DOHH2 (cell line): ENCODE data around the gene PPRC1.

Source experiments
- H3F3A ChIP-seq: fragments of 200-600 bp; sonication (generic), shearing (Covaris generic); 2 replicates; pipeline ENCODE4 v1.6.0; 2016; ENCODE audit warnings: antibody characterized with exemption, mild to moderate bottlenecking; ENCODE audit not compliant: control insufficient read depth, insufficient read depth
- H3K27ac ChIP-seq: fragments of 200-600 bp; sonication (generic); 2 replicates; pipeline ENCODE4 v1.5.1; 2014; ENCODE audit warnings: low read depth, mild to moderate bottlenecking, low read length, moderate library complexity
- H3K27me3 ChIP-seq: fragments of 200-600 bp; sonication (generic); 2 replicates; pipeline ENCODE4 v1.6.1; 2014; ENCODE audit warnings: mild to moderate bottlenecking, low read length, mixed read lengths; ENCODE audit not compliant: control insufficient read depth
- H3K36me3 ChIP-seq: fragments of 200-600 bp; sonication (generic); 2 replicates; pipeline ENCODE4 v1.6.1; 2014; ENCODE audit warnings: mild to moderate bottlenecking, low read length, moderate library complexity, mixed read lengths; ENCODE audit not compliant: control insufficient read depth
- H3K4me1 ChIP-seq: fragments of 200-600 bp; sonication (generic); 2 replicates; pipeline ENCODE4 v1.6.1; 2014; ENCODE audit warnings: mild to moderate bottlenecking, low read length, mixed read lengths; ENCODE audit not compliant: control insufficient read depth
- H3K4me2 ChIP-seq: fragments of 200-600 bp; sonication (generic); 2 replicates; pipeline ENCODE4 v1.6.0; 2014; ENCODE audit warnings: mild to moderate bottlenecking, low read length, moderate library complexity
- H3K4me3 ChIP-seq: fragments of 200-600 bp; sonication (generic); 2 replicates; pipeline ENCODE4 v1.5.1; 2014; ENCODE audit warnings: mild to moderate bottlenecking, low read length, mixed read lengths
- H3K79me2 ChIP-seq: fragments of 200-600 bp; sonication (generic); 2 replicates; pipeline ENCODE4 v1.6.1; 2014; ENCODE audit warnings: mild to moderate bottlenecking, low read length, mixed read lengths; ENCODE audit not compliant: control insufficient read depth
- H3K9me2 ChIP-seq: fragments of 200-600 bp; sonication (generic); replicated peaks from 2 replicates; pipeline ENCODE4 v1.6.1; 2014; ENCODE audit warnings: mild to moderate bottlenecking, low read length, mixed read lengths; ENCODE audit not compliant: control insufficient read depth
- H3K9me3 ChIP-seq: fragments of 200-600 bp; sonication (generic); 2 replicates; pipeline ENCODE4 v1.6.1; 2014; ENCODE audit warnings: antibody characterized with exemption, low read length, mixed read lengths; ENCODE audit not compliant: control insufficient read depth, insufficient read depth
- H4K20me1 ChIP-seq: fragments of 200-600 bp; sonication (generic); 2 replicates; pipeline ENCODE4 v1.6.0; 2014; ENCODE audit warnings: low read depth, mild to moderate bottlenecking, antibody characterized with exemption, low read length, moderate library complexity; ENCODE audit not compliant: control insufficient read depth, insufficient read depth
- EZH2phosphoT487 ChIP-seq: fragments of 200-600 bp; sonication (generic); IDR thresholded peaks from 2 replicates; pipeline ENCODE4 v1.6.1; 2017; ENCODE audit warnings: borderline replicate concordance, mild to moderate bottlenecking, antibody characterized with exemption, low read length, moderate library complexity, mixed read lengths
- TF ChIP-seq, protein P1 (sequence below): fragments of 200-600 bp; sonication (generic); IDR thresholded peaks from one replicate; pipeline ENCODE4 v1.5.1; 2014; ENCODE audit warnings: antibody characterized with exemption, mild to moderate bottlenecking, low read depth, low read length; ENCODE audit not compliant: poor library complexity, severe bottlenecking

PPRC1 gene

DNA sequence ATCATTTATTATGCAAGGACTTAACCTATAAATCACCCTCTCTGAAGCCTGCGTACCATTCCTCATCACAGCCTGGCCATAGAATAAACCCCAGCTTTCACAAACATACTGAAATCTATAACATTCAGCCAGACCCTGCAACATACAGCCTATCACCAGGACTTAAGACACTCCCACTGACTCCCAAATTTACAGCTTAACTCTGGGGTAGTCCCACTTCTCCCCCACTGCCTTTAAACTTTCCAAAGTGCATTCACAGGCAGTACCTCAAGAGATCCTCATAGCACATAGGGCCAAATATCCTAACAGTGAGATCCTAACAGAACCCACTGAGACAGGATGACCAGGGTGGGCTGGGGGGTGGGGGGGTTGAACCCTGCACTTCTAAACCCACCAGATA lies 16.2 kb upstream of the PPRC1 start:
- H3K4me3 ChIP-seq, result peak overlapping the region; percentile 97
- TF ChIP-seq EZH2phosphoT487, result no peak
- TF ChIP-seq, protein P1, sequence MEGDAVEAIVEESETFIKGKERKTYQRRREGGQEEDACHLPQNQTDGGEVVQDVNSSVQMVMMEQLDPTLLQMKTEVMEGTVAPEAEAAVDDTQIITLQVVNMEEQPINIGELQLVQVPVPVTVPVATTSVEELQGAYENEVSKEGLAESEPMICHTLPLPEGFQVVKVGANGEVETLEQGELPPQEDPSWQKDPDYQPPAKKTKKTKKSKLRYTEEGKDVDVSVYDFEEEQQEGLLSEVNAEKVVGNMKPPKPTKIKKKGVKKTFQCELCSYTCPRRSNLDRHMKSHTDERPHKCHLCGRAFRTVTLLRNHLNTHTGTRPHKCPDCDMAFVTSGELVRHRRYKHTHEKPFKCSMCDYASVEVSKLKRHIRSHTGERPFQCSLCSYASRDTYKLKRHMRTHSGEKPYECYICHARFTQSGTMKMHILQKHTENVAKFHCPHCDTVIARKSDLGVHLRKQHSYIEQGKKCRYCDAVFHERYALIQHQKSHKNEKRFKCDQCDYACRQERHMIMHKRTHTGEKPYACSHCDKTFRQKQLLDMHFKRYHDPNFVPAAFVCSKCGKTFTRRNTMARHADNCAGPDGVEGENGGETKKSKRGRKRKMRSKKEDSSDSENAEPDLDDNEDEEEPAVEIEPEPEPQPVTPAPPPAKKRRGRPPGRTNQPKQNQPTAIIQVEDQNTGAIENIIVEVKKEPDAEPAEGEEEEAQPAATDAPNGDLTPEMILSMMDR, result no peak
- H3K4me1 ChIP-seq, result peaks cover 73% of the 10 kb centered on the region
- H3K4me2 ChIP-seq, result peak overlapping the region; percentile 99
- peaks cover 91% of the 10 kb centered on the region for H3K79me2 ChIP-seq
- peaks cover 25% of the 10 kb centered on the region for H4K20me1 ChIP-seq
- no peaks in the 10 kb centered on the region for H3K9me3 ChIP-seq
- peak overlapping the region; percentile 86 for H3K27ac ChIP-seq
- peaks cover 40% of the 10 kb centered on the region for H3F3A ChIP-seq
- no peaks in the 10 kb centered on the region for H3K9me2 ChIP-seq
- no peaks in the 10 kb centered on the region for H3K27me3 ChIP-seq
- H3K36me3 ChIP-seq, result peaks cover 9% of the 10 kb centered on the region

DNA sequence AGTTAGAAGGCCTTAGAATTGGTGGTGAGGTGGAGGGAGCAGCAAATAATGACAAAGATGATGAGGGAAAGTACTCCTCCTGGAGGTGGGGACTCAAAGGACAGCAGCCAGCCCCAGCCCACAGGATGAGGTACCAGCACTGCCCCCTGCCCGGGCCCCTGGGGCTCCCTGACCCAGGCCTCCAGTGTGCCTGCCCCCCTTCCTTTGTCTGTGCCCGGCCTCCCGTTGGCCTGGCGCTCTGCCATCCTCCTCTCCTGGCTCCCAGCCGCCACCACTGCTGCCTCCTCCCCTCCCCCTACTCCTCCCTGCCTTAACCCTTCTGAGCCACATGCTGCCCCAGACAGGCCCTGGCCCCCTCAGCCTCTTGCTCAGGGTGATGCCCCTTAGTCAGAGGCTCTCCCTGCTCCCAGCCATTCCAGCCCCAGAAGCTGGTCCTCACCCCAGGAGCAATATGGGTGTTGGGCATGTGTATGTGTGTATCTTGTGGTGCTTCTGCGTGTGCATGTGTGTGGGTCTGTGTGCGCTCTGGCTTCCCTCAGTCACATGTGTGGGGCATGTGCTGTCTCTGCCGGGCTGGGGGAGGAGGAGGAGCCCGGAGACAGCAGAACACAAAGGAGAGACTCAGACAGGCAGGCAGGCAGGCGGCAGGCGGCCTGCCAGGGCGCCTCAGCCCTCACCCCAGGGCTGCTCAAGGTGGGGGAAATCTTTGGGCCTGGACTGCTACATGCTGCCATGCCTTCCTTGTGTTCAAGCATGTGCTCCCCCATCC lies 15.3 kb upstream of the PPRC1 start:
- no peaks in the 10 kb centered on the region for H3K27me3 ChIP-seq
- peak overlapping the region; percentile 97 for H3K4me3 ChIP-seq
- peak overlapping the region; percentile 99 for H3K4me2 ChIP-seq
- TF ChIP-seq, protein P1, result peak; percentile 43
- no peak for TF ChIP-seq EZH2phosphoT487
- peaks cover 73% of the 10 kb centered on the region for H3K4me1 ChIP-seq
- H4K20me1 ChIP-seq, result peaks cover 16% of the 10 kb centered on the region; the same call in 1 of the 2 replicates
- peak overlapping the region; percentile 86 for H3K27ac ChIP-seq
- H3K36me3 ChIP-seq, result peaks cover 3% of the 10 kb centered on the region; the same call in 1 of the 2 replicates
- no peaks in the 10 kb centered on the region for H3K9me3 ChIP-seq
- peaks cover 81% of the 10 kb centered on the region for H3K79me2 ChIP-seq
- no peaks in the 10 kb centered on the region for H3K9me2 ChIP-seq
- peaks cover 42% of the 10 kb centered on the region for H3F3A ChIP-seq

DNA sequence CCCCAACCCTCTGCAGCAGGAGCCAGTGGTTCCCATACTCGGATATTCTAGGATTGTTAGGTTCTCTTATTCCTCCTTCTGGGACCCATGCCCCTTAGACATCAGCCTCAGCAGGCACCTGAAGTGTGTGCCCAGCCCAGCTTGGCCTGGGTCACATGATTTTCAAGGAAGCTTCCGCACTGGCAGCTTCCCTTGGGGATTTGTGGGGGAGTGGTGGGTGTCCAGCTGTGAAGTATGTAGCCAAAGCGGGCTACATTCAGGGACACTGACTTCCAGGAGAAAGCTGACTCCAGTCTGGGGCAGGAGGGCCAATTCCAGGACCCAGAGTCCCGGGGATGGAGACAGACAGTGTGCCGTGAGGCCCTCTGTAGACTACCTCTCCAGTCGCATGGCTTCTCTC lies 14.0 kb upstream of the PPRC1 start:
- Histone ChIP-seq H3K79me2 (peaks cover 69% of the 10 kb centered on the region), H3K4me3 (peak overlapping the region; percentile 97), H3K27ac (peak overlapping the region; percentile 86), H3K9me2 (no peaks in the 10 kb centered on the region), H3K27me3 (no peaks in the 10 kb centered on the region), H3K4me1 (peaks cover 60% of the 10 kb centered on the region), H3K36me3 (peaks cover under 1% of the 10 kb centered on the region; the same call in 1 of the 2 replicates), H4K20me1 (peaks cover 5% of the 10 kb centered on the region; the same call in 1 of the 2 replicates), H3F3A (peaks cover 49% of the 10 kb centered on the region), H3K4me2 (peak overlapping the region; percentile 99), H3K9me3 (no peaks in the 10 kb centered on the region)
- TF ChIP-seq EZH2phosphoT487, result no peak
- TF ChIP-seq, protein P1, result no peak
